ENCODE data around the gene FCGR3A. TPM values are rescaled to one million over a fixed set of nuclear protein-coding genes. Genes with fewer than 3 reads are reported as not detected.
A peak's percentile ranks its signal among the peaks of the same experiment; 100 is the strongest.
"Not testable (repeated sequence)": the region's sequence is repeated elsewhere in the genome, so short reads cannot be mapped to it uniquely, and the experiment has no call there.

FCGR3A gene
- total RNA-seq, 2 donors from 2014 or later, result not detected

- DNase-seq, result no peak
- H3K27me3 ChIP-seq (ENCODE audit: control insufficient read depth, insufficient read depth, low read length, poor library complexity, severe bottlenecking), result peaks cover 12% of the 10 kb centered on the region
- H3K9ac ChIP-seq (ENCODE audit: extremely low read depth, low read length, poor library complexity, severe bottlenecking), result peak overlapping the region; percentile 34
- H3K9me3 Mint-ChIP-seq, result peaks cover 7% of the 10 kb centered on the region
- WGBS, 2 experiments (ENCODE audit: insufficient coverage in 1 of 2, insufficient read length in 1 of 2), result 67 to 78% methylated on average over 18 to 22 of the region's 22 CpGs
- no peak overlapping the region for H3K27ac Mint-ChIP-seq
- no peaks in the 10 kb centered on the region for H3K36me3 Mint-ChIP-seq (ENCODE audit: low read depth)
- H3K4me3 Mint-ChIP-seq, result peak overlapping the region; percentile 89
- H3K27me3 Mint-ChIP-seq (ENCODE audit: insufficient read depth), result peaks cover 41% of the 10 kb centered on the region
- H3K27ac ChIP-seq (ENCODE audit: low read depth, low read length), result no peak overlapping the region
- H3K36me3 ChIP-seq (ENCODE audit: control insufficient read depth, insufficient read depth, low read length), result no peaks in the 10 kb centered on the region
- H3K4me1 ChIP-seq (ENCODE audit: control insufficient read depth, insufficient read depth, low read length), result no peaks in the 10 kb centered on the region
- H3K4me3 ChIP-seq (ENCODE audit: low read length), result peak overlapping the region; percentile 92
- peaks cover 12% of the 10 kb centered on the region for H3K4me1 Mint-ChIP-seq
- no peak for TF ChIP-seq CTCF (conservative IDR thresholded peaks at IDR 0.05)
- no peaks in the 10 kb centered on the region for H3K9me3 ChIP-seq (ENCODE audit: control insufficient read depth, low read length)
Measured at GRCh38 chr1:161531986-161532643, 17.5 kb downstream of the FCGR3A start.

DNA sequence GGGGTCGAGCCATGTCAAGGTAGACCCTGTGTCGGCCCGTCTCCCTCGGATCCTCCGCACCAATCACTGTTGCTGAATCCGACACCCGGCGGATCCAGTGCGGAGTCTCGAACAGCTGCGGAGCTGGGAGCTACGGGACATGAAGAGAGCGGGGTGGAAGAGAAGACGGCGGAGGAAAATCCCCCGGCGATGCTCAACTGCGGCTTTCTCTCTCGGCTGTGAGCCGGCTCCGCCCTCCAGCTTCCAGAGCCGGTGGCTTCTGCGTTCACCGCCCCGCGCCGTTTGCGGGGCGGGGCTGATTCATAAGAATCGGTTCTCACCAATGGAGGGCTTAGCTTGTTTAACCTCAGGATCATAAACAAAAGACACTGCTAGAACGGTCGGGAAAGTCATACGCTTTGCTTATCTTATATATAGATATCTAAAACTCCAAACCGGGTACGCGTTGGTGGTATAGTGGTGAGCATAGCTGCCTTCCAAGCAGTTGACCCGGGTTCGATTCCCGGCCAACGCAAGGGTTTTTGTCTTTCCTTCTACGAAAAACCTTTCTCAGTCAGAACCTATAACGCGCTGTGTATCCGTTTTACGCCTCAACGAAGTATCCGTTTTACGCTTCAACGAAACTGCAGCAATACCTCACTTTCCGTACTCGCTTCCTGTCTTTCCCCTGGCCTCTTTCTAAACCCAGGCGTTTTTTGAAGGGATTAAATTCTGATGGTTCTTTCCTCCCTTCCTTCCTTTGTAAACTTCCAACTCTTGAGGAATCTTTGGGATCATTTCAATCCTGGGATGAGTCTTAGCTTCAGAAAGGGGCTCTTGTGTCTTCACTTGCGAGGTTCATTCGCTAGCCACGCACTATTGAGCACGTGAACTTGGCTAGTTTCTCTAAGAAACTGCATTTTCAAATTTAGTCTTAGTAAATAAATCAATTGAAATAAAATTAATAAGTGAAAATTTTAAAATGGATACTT, 18.7 kb downstream of the FCGR3A start:
- H3K4me1 ChIP-seq (ENCODE audit: control insufficient read depth, insufficient read depth, low read length); H3K36me3 ChIP-seq (ENCODE audit: control insufficient read depth, insufficient read depth, low read length); H3K36me3 Mint-ChIP-seq (ENCODE audit: low read depth); H3K9me3 Mint-ChIP-seq; H3K9me3 ChIP-seq (ENCODE audit: control insufficient read depth, low read length): not testable (repeated sequence)
- WGBS, 2 experiments (ENCODE audit: insufficient coverage in 1 of 2, insufficient read length in 1 of 2), result 0 to 1% methylated on average over 25 to 51 of the region's 56 CpGs
- DNase-seq, result peak; percentile 95
- Histone ChIP-seq H3K9ac (ENCODE audit: extremely low read depth, low read length, poor library complexity, severe bottlenecking) (peak overlapping the region; percentile 34), H3K4me3 (ENCODE audit: low read length) (peak overlapping the region; percentile 92), H3K27ac (ENCODE audit: low read depth, low read length) (peak overlapping the region; percentile 57), H3K27me3 (ENCODE audit: control insufficient read depth, insufficient read depth, low read length, poor library complexity, severe bottlenecking) (peaks cover 24% of the 10 kb centered on the region)
- Mint-ChIP-seq H3K27me3 (ENCODE audit: insufficient read depth) (peaks cover 49% of the 10 kb centered on the region), H3K27ac (peak overlapping the region; percentile 72), H3K4me1 (peaks cover 12% of the 10 kb centered on the region), H3K4me3 (peak overlapping the region; percentile 89)

GRCh38 chr1:161530158-161530557, 19.5 kb downstream of the FCGR3A start:
- not testable (repeated sequence) for H3K4me1 ChIP-seq (ENCODE audit: control insufficient read depth, insufficient read depth, low read length); H3K36me3 ChIP-seq (ENCODE audit: control insufficient read depth, insufficient read depth, low read length); H3K9me3 Mint-ChIP-seq; H3K9ac ChIP-seq (ENCODE audit: extremely low read depth, low read length, poor library complexity, severe bottlenecking); H3K36me3 Mint-ChIP-seq (ENCODE audit: low read depth); H3K9me3 ChIP-seq (ENCODE audit: control insufficient read depth, low read length); H3K27ac ChIP-seq (ENCODE audit: low read depth, low read length); H3K27ac Mint-ChIP-seq
- peaks cover 12% of the 10 kb centered on the region for H3K4me1 Mint-ChIP-seq
- Histone ChIP-seq H3K4me3 (ENCODE audit: low read length) (peak overlapping the region; percentile 92), H3K27me3 (ENCODE audit: control insufficient read depth, insufficient read depth, low read length, poor library complexity, severe bottlenecking) (peaks cover 31% of the 10 kb centered on the region)
- DNase-seq, result peak; percentile 83
- peak overlapping the region; percentile 89 for H3K4me3 Mint-ChIP-seq
- 0% methylated on average over 11 of the region's 13 CpGs; no CpG with 5 or more reads in 1 of the 2 experiments for WGBS, 2 experiments (ENCODE audit: insufficient coverage in 1 of 2, insufficient read length in 1 of 2)
- H3K27me3 Mint-ChIP-seq (ENCODE audit: insufficient read depth), result peaks cover 57% of the 10 kb centered on the region

DNA sequence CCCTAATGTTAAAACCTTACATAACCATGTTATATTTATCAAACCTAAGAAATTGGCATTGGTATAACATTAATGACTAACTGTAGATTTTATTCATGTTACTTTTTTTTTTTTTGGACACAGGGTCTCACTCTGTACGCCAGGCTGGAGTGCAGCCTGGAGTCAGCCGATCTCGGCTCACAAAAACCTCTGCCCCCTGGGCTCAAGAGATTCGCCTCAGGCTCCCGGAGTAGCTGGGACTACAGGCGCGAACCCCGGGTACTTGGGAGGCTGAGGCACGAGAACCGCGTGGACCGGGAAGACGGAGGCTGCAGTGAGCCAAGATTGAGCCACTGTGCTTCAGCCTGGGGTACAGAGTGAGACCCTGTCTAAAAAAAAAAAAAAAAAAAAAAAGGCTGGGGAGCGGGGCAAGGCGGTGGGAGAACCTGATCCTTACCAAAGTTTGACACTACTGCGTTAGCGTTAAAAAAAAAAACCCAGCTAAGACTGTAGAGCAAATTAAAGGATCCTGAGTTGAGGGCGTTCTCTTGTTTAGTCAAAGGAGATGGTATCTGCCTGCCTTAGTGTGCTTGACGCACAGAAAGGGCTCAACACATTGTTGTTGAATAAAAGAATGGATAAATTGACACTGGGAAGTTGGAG, 20.0 kb downstream of the FCGR3A start:
- peak overlapping the region; percentile 89 for H3K4me3 Mint-ChIP-seq
- H3K9me3 ChIP-seq (ENCODE audit: control insufficient read depth, low read length); H3K4me1 ChIP-seq (ENCODE audit: control insufficient read depth, insufficient read depth, low read length); H3K9me3 Mint-ChIP-seq; H3K9ac ChIP-seq (ENCODE audit: extremely low read depth, low read length, poor library complexity, severe bottlenecking); H3K36me3 Mint-ChIP-seq (ENCODE audit: low read depth); H3K27ac ChIP-seq (ENCODE audit: low read depth, low read length); H3K36me3 ChIP-seq (ENCODE audit: control insufficient read depth, insufficient read depth, low read length); DNase-seq; H3K27ac Mint-ChIP-seq: not testable (repeated sequence)
- peak overlapping the region; percentile 92 for H3K4me3 ChIP-seq (ENCODE audit: low read length)
- 13 to 19% methylated on average over 3 to 19 of the region's 19 CpGs for WGBS, 2 experiments (ENCODE audit: insufficient coverage in 1 of 2, insufficient read length in 1 of 2)
- peaks cover 35% of the 10 kb centered on the region for H3K27me3 ChIP-seq (ENCODE audit: control insufficient read depth, insufficient read depth, low read length, poor library complexity, severe bottlenecking)
- peaks cover 12% of the 10 kb centered on the region for H3K4me1 Mint-ChIP-seq
- H3K27me3 Mint-ChIP-seq (ENCODE audit: insufficient read depth), result peaks cover 61% of the 10 kb centered on the region

GRCh38 chr1:161528550-161528949, 21.1 kb downstream of the FCGR3A start:
- not testable (repeated sequence) for H3K4me1 ChIP-seq (ENCODE audit: control insufficient read depth, insufficient read depth, low read length); H3K36me3 Mint-ChIP-seq (ENCODE audit: low read depth); H3K9ac ChIP-seq (ENCODE audit: extremely low read depth, low read length, poor library complexity, severe bottlenecking); H3K27ac Mint-ChIP-seq; H3K4me3 ChIP-seq (ENCODE audit: low read length); DNase-seq; H3K27ac ChIP-seq (ENCODE audit: low read depth, low read length); H3K36me3 ChIP-seq (ENCODE audit: control insufficient read depth, insufficient read depth, low read length); H3K9me3 ChIP-seq (ENCODE audit: control insufficient read depth, low read length); H3K9me3 Mint-ChIP-seq; H3K4me3 Mint-ChIP-seq
- H3K4me1 Mint-ChIP-seq, result peaks cover 12% of the 10 kb centered on the region
- H3K27me3 Mint-ChIP-seq (ENCODE audit: insufficient read depth), result peaks cover 66% of the 10 kb centered on the region
- peaks cover 35% of the 10 kb centered on the region for H3K27me3 ChIP-seq (ENCODE audit: control insufficient read depth, insufficient read depth, low read length, poor library complexity, severe bottlenecking)
- WGBS, 2 experiments (ENCODE audit: insufficient coverage in 1 of 2, insufficient read length in 1 of 2), result 71% methylated on average over 1 of the region's 3 CpGs; no CpG with 5 or more reads in 1 of the 2 experiments

DNA sequence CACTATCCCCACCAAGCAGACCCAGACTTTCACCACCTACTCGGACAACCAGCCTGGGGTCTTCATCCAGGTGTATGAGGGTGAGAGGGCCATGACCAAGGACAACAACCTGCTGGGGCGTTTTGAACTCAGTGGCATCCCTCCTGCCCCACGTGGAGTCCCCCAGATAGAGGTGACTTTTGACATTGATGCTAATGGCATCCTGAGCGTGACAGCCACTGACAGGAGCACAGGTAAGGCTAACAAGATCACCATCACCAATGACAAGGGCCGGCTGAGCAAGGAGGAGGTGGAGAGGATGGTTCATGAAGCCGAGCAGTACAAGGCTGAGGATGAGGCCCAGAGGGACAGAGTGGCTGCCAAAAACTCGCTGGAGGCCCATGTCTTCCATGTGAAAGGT, 23.7 kb downstream of the FCGR3A start:
- DNase-seq; H3K4me1 ChIP-seq (ENCODE audit: control insufficient read depth, insufficient read depth, low read length); H3K4me3 Mint-ChIP-seq; H3K9me3 Mint-ChIP-seq; H3K9me3 ChIP-seq (ENCODE audit: control insufficient read depth, low read length); H3K27ac Mint-ChIP-seq; H3K9ac ChIP-seq (ENCODE audit: extremely low read depth, low read length, poor library complexity, severe bottlenecking); H3K27ac ChIP-seq (ENCODE audit: low read depth, low read length); H3K4me3 ChIP-seq (ENCODE audit: low read length); H3K36me3 Mint-ChIP-seq (ENCODE audit: low read depth); H3K36me3 ChIP-seq (ENCODE audit: control insufficient read depth, insufficient read depth, low read length); H3K4me1 Mint-ChIP-seq: not testable (repeated sequence)
- 77 to 88% methylated on average over 4 to 7 of the region's 7 CpGs for WGBS, 2 experiments (ENCODE audit: insufficient coverage in 1 of 2, insufficient read length in 1 of 2)
- H3K27me3 Mint-ChIP-seq (ENCODE audit: insufficient read depth), result peaks cover 76% of the 10 kb centered on the region
- peaks cover 35% of the 10 kb centered on the region for H3K27me3 ChIP-seq (ENCODE audit: control insufficient read depth, insufficient read depth, low read length, poor library complexity, severe bottlenecking)
